ENCODE measurements around the gene LRRC46. TPM values are rescaled to one million over a fixed set of nuclear protein-coding genes. Genes with fewer than 3 reads are reported as not detected.

The LRRC46 gene
- total RNA-seq, 1 donor from 2014 or later: 0.28 TPM

DNA sequence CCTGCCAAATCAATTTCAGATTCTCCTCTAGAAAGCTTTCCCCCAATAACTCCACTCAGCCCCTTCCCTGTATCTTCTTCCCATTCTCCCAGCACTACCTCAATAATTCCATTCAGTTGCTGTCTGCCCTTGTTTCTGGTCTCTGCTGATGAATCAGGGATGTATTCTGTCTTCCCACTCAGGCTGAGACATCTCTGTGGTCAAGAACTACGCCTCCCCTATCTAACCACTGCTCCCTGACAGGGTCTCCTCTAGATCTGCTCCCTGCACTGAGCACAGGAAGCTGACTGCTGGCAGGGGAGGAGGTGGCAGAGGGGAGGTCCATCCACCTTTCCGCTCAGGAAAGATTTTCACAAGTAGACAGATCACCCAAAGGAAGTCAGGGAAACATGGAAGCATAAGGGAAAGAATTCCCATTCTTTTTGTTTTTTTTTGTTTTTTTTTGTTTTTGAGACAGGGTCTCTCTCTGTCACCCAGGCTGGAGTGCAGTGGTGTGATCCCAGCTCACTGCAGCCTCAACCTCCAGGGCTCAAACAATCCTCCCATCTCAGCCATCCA, 47.6 kb downstream of the LRRC46 start:
- ATAC-seq: no peak

DNA sequence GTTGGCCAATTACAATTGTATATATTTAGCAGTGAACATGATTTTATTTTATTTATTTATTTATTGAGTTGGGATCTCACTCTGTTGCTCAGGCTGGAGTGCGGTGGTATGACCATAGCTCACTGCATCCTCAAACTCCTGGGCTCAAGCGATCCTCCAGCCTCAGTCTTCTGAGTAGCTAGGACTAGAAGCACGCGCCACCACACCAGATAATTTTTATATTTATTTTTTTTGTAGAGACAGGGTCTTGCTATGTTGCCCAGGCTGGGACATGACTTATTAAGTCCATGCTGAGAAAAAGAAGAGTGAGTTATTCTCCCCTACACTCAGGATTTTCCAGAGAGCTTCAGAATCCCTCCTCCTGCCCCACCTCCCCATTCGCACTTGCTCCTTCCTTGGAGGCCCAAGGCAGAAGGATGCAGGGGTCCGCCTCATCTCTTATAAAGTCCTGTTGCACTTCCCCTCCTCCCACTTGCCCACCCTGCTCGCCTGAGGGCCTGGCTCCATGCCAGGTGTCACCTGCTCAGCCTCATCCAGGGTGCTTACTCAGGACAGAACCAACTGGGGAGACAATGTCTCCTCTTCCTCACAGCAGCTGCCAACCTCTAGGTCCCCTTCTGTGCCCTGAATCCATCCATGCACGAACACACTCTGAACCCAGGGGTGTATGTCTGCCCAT, 48.4 kb downstream of the LRRC46 start:
- no peak for ATAC-seq

DNA sequence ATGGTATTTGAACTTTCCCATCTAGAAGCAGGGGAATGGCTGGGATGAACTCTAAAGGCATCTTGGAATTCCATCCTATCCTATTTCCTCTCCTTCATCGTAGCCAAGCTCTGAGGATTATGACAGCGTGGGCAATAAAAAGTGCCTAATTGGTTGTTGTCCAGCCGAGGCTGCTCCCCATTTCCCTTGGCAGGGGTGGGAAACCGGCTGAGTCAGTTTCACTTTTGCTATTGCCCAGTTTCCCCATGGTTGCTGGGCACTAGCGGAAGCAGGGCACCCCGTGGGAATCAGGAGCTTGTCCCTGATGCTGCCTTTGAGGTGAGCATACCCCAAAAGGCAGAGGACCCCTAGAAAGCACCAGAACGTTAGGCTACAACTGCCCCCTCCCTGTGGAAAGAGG, 50.8 kb downstream of the LRRC46 start:
- ATAC-seq: peak; percentile 11

GRCh38 chr17:47882695-47883588, 51.5 kb downstream of the LRRC46 start:
- no peak for ATAC-seq

DNA sequence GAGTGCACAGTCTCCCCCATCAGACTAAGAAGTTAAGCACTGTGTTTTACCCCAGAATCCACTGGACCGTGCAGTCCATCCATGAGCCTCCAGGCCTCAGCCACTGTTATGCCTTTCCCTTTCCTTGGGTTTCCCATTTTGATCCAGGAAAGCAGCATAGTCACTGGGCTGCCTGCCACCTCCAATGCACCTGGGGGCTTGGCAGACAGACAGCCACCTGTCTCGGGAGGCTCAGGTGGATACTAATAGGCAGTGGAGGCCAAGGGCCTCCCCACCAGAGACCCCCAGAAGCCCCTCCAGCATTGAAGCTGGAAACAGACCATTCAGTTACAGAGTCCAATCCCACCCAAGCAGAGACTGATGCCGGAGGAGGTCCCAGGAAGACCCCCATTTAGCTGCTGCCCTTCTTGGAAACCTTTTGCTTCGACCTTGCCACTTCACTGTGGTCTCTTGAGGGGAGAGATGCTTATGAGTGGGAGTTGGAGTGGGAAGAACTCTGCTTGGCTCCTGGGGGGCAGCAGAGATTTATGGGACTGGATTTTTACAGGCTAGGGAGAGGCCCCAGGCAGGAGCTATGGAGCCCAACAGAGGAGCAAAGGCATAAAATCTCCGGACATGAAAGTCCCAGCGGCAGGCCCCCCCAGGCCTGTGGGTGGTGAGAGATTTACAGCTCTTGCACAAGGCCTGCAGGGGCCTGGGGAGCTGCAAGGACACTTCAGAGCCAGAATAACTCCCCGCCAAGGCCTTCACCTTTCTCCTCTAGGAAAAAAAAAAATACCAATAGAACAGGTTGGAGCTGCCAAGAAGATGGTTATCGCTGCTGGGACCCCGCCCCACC, 52.3 kb downstream of the LRRC46 start:
- ATAC-seq: no peak

GRCh38 chr17:47884427-47884740, 52.9 kb downstream of the LRRC46 start:
- ATAC-seq: no peak

GRCh38 chr17:47884905-47885730, 53.6 kb downstream of the LRRC46 start:
- no peak for ATAC-seq

Other genes starting within 250 kb of the LRRC46 start
- gene KPNB1, start 181.8 kb upstream of the LRRC46 start, total RNA-seq: 232 TPM
- 3.1 TPM for gene TBKBP1, start 137.5 kb upstream of the LRRC46 start, total RNA-seq
- not detected for gene TBX21, start 98.4 kb upstream of the LRRC46 start, total RNA-seq
- gene OSBPL7, start 9.9 kb upstream of the LRRC46 start, total RNA-seq: 1.8 TPM
- gene MRPL10, start 129 bp upstream of the LRRC46 start, total RNA-seq: 26.7 TPM
- 21.2 TPM for gene SCRN2, start 9.6 kb downstream of the LRRC46 start, total RNA-seq
- gene SP6, start 19.5 kb downstream of the LRRC46 start, total RNA-seq: 5.9 TPM
- gene SP2, start 64.6 kb downstream of the LRRC46 start, total RNA-seq: 12.7 TPM
- 33.3 TPM for gene PNPO, start 109.9 kb downstream of the LRRC46 start, total RNA-seq
- 11.0 TPM for gene PRR15L, start 126.2 kb downstream of the LRRC46 start, total RNA-seq
- 73.4 TPM for gene CDK5RAP3, start 139.4 kb downstream of the LRRC46 start, total RNA-seq
- gene COPZ2, start 206.1 kb downstream of the LRRC46 start, total RNA-seq: 17.3 TPM
- 90.4 TPM for gene NFE2L1, start 216.7 kb downstream of the LRRC46 start, total RNA-seq

Measured in esophagus mucosa (tissue), 1 donor.